ENCODE results near the gene SORBS2. TPM values are rescaled to one million over a fixed set of nuclear protein-coding genes. Genes with fewer than 3 reads are reported as not detected.

The SORBS2 gene
- total RNA-seq, 1 experiment from 2014 or later = 17.4 TPM

DNA sequence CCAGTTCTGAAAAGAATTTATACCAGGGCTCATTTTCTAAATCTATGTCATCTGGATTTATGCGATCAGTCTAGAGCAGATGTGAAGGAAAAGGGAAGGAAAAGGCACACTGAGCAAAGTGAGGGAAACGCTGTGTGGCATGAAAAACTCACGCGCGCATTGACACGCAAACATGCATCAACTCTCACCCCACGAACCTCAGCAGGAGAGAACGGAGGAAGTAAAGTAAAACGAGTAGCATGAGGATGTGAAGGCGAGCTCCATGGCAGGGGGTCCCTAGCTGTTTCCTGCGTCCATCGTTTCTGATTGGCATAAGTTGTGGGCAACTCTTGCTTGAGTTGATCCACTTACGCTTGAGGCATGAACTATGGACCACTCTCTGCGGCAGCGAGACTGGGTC lies 173.9 kb downstream of the SORBS2 start:
- Histone ChIP-seq H3K9me3 (replicated peaks) (no peaks in the 10 kb centered on the region), H3K36me3 (no peaks in the 10 kb centered on the region), H3K4me3 (no peak overlapping the region), H3K4me1 (replicated peaks) (no peaks in the 10 kb centered on the region), H3K27me3 (replicated peaks) (no peaks in the 10 kb centered on the region), H3K27ac (no peak overlapping the region)
- no peak for DNase-seq (ENCODE audit: low read depth in 1 of 2, low spot score in 2 of 2)

GRCh38 chr4:185637163-185637875 lies 174.7 kb downstream of the SORBS2 start:
- no peaks in the 10 kb centered on the region for H3K9me3 ChIP-seq (replicated peaks)
- DNase-seq (ENCODE audit: low read depth in 1 of 2, low spot score in 2 of 2) = no peak
- no peak overlapping the region for H3K4me3 ChIP-seq
- no peaks in the 10 kb centered on the region for H3K4me1 ChIP-seq (replicated peaks)
- no peaks in the 10 kb centered on the region for H3K27me3 ChIP-seq (replicated peaks)
- no peaks in the 10 kb centered on the region for H3K36me3 ChIP-seq
- H3K27ac ChIP-seq = no peak overlapping the region

DNA sequence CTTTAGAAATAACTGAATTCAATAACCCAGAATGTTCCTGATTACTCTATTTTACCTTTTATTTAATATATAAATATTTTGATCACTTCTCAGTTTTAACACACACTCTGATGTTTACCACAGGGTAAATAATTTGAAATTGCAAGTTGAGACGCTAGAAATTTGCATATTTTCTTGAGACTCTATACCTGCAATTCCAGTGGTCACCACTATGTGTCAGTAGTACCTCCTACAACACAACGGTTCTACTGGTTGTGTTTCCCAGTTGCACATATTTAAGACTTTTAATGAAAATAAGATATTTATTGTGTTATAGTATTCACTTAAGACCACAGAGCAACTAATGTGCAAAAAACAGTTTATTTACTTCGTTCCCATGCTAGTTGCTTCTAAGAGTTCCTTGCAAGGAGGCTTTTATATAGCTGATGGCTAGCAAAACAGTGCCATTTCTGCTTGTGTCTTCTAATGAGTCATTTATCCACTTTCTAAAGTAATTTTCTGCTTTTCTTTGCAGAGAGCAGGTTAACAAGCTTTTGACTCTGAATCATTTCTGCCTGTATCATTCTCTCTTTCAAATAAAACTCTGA lies 177.8 kb downstream of the SORBS2 start:
- H3K9me3 ChIP-seq (replicated peaks) = no peaks in the 10 kb centered on the region
- no peaks in the 10 kb centered on the region for H3K4me1 ChIP-seq (replicated peaks)
- H3K4me3 ChIP-seq = no peak overlapping the region
- H3K36me3 ChIP-seq = no peaks in the 10 kb centered on the region
- H3K27ac ChIP-seq = no peak overlapping the region
- DNase-seq (ENCODE audit: low read depth in 1 of 2, low spot score in 2 of 2) = no peak
- no peaks in the 10 kb centered on the region for H3K27me3 ChIP-seq (replicated peaks)

DNA sequence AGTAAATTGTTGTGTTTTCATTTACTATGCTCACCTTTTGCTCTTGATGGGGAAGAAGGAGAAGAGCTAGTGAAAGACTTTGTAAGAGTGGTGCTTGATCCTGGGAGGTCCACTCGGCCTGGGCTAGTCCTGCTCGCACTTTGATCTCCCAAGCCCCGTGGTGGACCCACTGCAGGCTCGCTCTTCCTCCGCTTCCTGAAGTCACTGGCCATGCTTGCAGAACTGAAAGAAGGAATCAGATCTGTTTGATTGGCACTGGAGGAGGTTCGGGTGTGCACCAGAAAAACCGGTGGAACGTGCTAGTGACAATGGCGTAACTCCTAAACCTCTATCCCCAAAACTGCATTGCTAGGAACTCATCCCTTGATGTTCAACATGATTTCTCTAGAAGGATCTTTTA lies 185.2 kb downstream of the SORBS2 start:
- no peaks in the 10 kb centered on the region for H3K9me3 ChIP-seq (replicated peaks)
- DNase-seq (ENCODE audit: low read depth in 1 of 2, low spot score in 2 of 2) = no peak
- H3K27ac ChIP-seq = no peak overlapping the region
- no peaks in the 10 kb centered on the region for H3K36me3 ChIP-seq
- H3K27me3 ChIP-seq (replicated peaks) = no peaks in the 10 kb centered on the region
- H3K4me3 ChIP-seq = no peak overlapping the region
- no peaks in the 10 kb centered on the region for H3K4me1 ChIP-seq (replicated peaks)

DNA sequence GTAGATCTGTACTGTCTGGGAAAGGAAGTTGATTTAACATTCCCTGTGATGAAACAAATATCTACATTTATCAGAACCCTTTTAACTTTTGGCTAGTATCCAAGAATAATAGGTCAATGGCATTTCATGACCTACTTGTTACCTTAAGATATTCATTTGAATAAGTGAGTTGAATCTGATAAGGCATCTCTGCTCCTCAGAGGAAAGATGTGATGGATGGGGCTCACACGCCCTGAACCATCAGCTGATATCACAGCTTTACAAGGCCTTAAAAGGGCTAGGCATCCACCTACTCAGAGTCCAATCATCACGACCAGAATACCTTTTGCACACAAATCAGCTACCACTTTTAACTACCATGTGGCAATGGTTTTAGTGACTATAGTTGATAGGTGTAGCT lies 186.5 kb downstream of the SORBS2 start:
- no peaks in the 10 kb centered on the region for H3K4me1 ChIP-seq (replicated peaks)
- no peak overlapping the region for H3K4me3 ChIP-seq
- DNase-seq (ENCODE audit: low read depth in 1 of 2, low spot score in 2 of 2) = no peak
- H3K9me3 ChIP-seq (replicated peaks) = no peaks in the 10 kb centered on the region
- H3K27me3 ChIP-seq (replicated peaks) = no peaks in the 10 kb centered on the region
- no peak overlapping the region for H3K27ac ChIP-seq
- H3K36me3 ChIP-seq = no peaks in the 10 kb centered on the region

DNA sequence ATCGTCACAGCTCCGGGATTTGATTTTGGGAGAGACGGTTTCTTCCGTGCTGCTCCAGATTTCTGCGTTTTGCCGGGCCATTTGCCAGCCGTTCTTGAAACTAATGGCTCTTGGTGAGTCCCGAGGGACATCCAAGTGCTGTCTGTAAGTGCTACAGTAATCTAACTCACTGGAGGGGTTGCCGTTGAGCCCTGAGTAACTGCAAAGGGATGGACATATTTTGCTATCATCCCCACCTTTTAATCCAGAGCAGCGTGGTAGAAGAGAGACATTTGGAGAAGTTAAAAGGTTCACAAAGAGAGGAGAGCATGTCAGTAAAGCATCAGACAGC lies 187.8 kb downstream of the SORBS2 start:
- Histone ChIP-seq H3K36me3 (no peaks in the 10 kb centered on the region), H3K4me3 (no peak overlapping the region)

GRCh38 chr4:185623444-185624258 lies 188.3 kb downstream of the SORBS2 start:
- no peak overlapping the region for H3K27ac ChIP-seq
- no peaks in the 10 kb centered on the region for H3K27me3 ChIP-seq (replicated peaks)
- no peaks in the 10 kb centered on the region for H3K9me3 ChIP-seq (replicated peaks)
- no peaks in the 10 kb centered on the region for H3K4me1 ChIP-seq (replicated peaks)
- no peaks in the 10 kb centered on the region for H3K36me3 ChIP-seq
- no peak for DNase-seq (ENCODE audit: low read depth in 1 of 2, low spot score in 2 of 2)
- H3K4me3 ChIP-seq = no peak overlapping the region

More for the DNA sequence above, 187.8 kb downstream of the SORBS2 start:
- Histone ChIP-seq H3K9me3 (replicated peaks) (no peaks in the 10 kb centered on the region), H3K27me3 (replicated peaks) (no peaks in the 10 kb centered on the region), H3K4me1 (replicated peaks) (no peaks in the 10 kb centered on the region), H3K27ac (no peak overlapping the region)
- DNase-seq (ENCODE audit: low read depth in 1 of 2, low spot score in 2 of 2) = no peak

- no peaks in the 10 kb centered on the region for H3K9me3 ChIP-seq (replicated peaks)
- no peak overlapping the region for H3K27ac ChIP-seq
- H3K36me3 ChIP-seq = no peaks in the 10 kb centered on the region
- no peak for DNase-seq (ENCODE audit: low read depth in 1 of 2, low spot score in 2 of 2)
- no peak overlapping the region for H3K4me3 ChIP-seq
- no peaks in the 10 kb centered on the region for H3K27me3 ChIP-seq (replicated peaks)
- H3K4me1 ChIP-seq (replicated peaks) = no peaks in the 10 kb centered on the region
Measured at GRCh38 chr4:185608185-185608584, 203.8 kb downstream of the SORBS2 start.

DNA sequence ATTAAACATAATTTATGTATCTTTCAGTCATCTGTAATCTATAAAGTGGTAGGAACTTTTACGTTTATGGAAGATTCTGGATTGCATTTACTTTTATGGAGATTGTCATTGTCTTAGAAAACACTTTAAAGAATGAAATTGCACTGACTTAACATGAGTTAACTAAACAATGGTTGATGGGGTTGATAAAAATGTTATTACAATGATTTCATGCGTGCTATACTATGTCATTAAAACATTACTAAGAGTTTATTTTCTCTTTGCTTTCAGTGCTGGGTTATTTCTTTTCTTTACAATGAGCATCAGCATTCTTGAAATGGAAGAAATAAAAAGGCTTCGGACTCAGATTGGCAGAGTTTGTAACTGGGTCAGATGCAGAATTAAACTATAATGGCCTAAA lies 209.6 kb downstream of the SORBS2 start:
- Histone ChIP-seq H3K4me3 (no peak overlapping the region), H3K27me3 (replicated peaks) (no peaks in the 10 kb centered on the region)

GRCh38 chr4:185600801-185601434 lies 211.1 kb downstream of the SORBS2 start:
- no peak overlapping the region for H3K27ac ChIP-seq
- peaks cover 6% of the 10 kb centered on the region; the same call in 1 of the 2 replicates for H3K4me1 ChIP-seq (replicated peaks)
- DNase-seq (ENCODE audit: low read depth in 1 of 2, low spot score in 2 of 2) = no peak
- H3K27me3 ChIP-seq (replicated peaks) = no peaks in the 10 kb centered on the region
- no peaks in the 10 kb centered on the region for H3K9me3 ChIP-seq (replicated peaks)
- no peaks in the 10 kb centered on the region for H3K36me3 ChIP-seq
- no peak overlapping the region for H3K4me3 ChIP-seq

More for the DNA sequence above, 209.6 kb downstream of the SORBS2 start:
- no peak for DNase-seq (ENCODE audit: low read depth in 1 of 2, low spot score in 2 of 2)
- Histone ChIP-seq H3K4me1 (replicated peaks) (peaks cover 5% of the 10 kb centered on the region; the same call in 1 of the 2 replicates), H3K9me3 (replicated peaks) (no peaks in the 10 kb centered on the region), H3K27ac (no peak overlapping the region), H3K36me3 (no peaks in the 10 kb centered on the region)

GRCh38 chr4:185599553-185600243 lies 212.3 kb downstream of the SORBS2 start:
- DNase-seq (ENCODE audit: low read depth in 1 of 2, low spot score in 2 of 2) = no peak
- Histone ChIP-seq H3K9me3 (replicated peaks) (no peaks in the 10 kb centered on the region), H3K27ac (no peak overlapping the region), H3K4me3 (no peak overlapping the region), H3K27me3 (replicated peaks) (no peaks in the 10 kb centered on the region), H3K4me1 (replicated peaks) (peaks cover 6% of the 10 kb centered on the region; the same call in 1 of the 2 replicates), H3K36me3 (no peaks in the 10 kb centered on the region)

- no peak for DNase-seq (ENCODE audit: low read depth in 1 of 2, low spot score in 2 of 2)
- Histone ChIP-seq H3K36me3 (no peaks in the 10 kb centered on the region), H3K27me3 (replicated peaks) (no peaks in the 10 kb centered on the region), H3K4me1 (replicated peaks) (peaks cover 6% of the 10 kb centered on the region; the same call in 1 of the 2 replicates), H3K4me3 (no peak overlapping the region), H3K27ac (no peak overlapping the region), H3K9me3 (replicated peaks) (no peaks in the 10 kb centered on the region)
Measured at GRCh38 chr4:185598846-185599552, 213.0 kb downstream of the SORBS2 start.
